ENCODE results near the gene PPP1R7.

PPP1R7 gene

DNA sequence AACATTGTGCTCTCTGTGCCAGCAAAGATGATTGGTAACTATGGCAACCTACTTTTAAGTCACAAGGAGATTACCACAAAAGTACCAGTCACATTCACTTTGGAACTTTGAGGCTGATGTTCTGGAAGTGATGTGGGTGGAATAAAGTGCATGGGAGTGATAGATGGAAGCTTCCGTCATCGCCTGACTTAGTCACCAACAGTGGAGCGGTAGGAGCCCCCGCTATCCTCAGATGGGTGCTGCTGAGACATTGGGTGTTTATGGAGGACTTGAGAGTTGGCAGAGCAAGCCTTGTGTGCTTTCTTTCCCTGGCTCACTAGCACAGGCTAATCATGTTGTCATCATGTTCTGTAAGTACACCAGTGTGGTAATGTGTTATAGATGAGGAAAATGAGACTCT is 4.6 kb downstream of the PPP1R7 start:
- TF ChIP-seq RAD21 (IDR thresholded peaks at IDR 0.05; ENCODE audit: low read depth) = no peak
- no peak for TF ChIP-seq TAF1 (IDR thresholded peaks at IDR 0.05; ENCODE audit: low read depth)
- no peak for TF ChIP-seq CREB1 (IDR thresholded peaks at IDR 0.05; ENCODE audit: low read depth)
- no peak for TF ChIP-seq FOXM1 (IDR thresholded peaks at IDR 0.05; ENCODE audit: borderline replicate concordance, low read depth)
- no peak for TF ChIP-seq EGR1 (IDR thresholded peaks at IDR 0.05)
- TF ChIP-seq, protein P1, sequence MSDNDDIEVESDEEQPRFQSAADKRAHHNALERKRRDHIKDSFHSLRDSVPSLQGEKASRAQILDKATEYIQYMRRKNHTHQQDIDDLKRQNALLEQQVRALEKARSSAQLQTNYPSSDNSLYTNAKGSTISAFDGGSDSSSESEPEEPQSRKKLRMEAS (IDR thresholded peaks at IDR 0.05) = no peak
- TF ChIP-seq EP300 (IDR thresholded peaks at IDR 0.05; ENCODE audit: borderline replicate concordance) = no peak
- TF ChIP-seq, protein P2, sequence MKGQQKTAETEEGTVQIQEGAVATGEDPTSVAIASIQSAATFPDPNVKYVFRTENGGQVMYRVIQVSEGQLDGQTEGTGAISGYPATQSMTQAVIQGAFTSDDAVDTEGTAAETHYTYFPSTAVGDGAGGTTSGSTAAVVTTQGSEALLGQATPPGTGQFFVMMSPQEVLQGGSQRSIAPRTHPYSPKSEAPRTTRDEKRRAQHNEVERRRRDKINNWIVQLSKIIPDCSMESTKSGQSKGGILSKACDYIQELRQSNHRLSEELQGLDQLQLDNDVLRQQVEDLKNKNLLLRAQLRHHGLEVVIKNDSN (IDR thresholded peaks at IDR 0.05) = no peak
- TF ChIP-seq NFIC (IDR thresholded peaks at IDR 0.05) = no peak
- TF ChIP-seq YY1 (IDR thresholded peaks at IDR 0.05; ENCODE audit: low read depth) = no peak
- TF ChIP-seq, protein P3, sequence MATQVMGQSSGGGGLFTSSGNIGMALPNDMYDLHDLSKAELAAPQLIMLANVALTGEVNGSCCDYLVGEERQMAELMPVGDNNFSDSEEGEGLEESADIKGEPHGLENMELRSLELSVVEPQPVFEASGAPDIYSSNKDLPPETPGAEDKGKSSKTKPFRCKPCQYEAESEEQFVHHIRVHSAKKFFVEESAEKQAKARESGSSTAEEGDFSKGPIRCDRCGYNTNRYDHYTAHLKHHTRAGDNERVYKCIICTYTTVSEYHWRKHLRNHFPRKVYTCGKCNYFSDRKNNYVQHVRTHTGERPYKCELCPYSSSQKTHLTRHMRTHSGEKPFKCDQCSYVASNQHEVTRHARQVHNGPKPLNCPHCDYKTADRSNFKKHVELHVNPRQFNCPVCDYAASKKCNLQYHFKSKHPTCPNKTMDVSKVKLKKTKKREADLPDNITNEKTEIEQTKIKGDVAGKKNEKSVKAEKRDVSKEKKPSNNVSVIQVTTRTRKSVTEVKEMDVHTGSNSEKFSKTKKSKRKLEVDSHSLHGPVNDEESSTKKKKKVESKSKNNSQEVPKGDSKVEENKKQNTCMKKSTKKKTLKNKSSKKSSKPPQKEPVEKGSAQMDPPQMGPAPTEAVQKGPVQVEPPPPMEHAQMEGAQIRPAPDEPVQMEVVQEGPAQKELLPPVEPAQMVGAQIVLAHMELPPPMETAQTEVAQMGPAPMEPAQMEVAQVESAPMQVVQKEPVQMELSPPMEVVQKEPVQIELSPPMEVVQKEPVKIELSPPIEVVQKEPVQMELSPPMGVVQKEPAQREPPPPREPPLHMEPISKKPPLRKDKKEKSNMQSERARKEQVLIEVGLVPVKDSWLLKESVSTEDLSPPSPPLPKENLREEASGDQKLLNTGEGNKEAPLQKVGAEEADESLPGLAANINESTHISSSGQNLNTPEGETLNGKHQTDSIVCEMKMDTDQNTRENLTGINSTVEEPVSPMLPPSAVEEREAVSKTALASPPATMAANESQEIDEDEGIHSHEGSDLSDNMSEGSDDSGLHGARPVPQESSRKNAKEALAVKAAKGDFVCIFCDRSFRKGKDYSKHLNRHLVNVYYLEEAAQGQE (IDR thresholded peaks at IDR 0.05; ENCODE audit: low read depth) = no peak
- TF ChIP-seq TCF12 (IDR thresholded peaks at IDR 0.05; ENCODE audit: low read depth) = no peak
- no peak for TF ChIP-seq CEBPB (IDR thresholded peaks at IDR 0.05)
- no peak for TF ChIP-seq TEAD4 (IDR thresholded peaks at IDR 0.05)
- no peak for TF ChIP-seq ZBTB7A (IDR thresholded peaks at IDR 0.05; ENCODE audit: low read depth)

DNA sequence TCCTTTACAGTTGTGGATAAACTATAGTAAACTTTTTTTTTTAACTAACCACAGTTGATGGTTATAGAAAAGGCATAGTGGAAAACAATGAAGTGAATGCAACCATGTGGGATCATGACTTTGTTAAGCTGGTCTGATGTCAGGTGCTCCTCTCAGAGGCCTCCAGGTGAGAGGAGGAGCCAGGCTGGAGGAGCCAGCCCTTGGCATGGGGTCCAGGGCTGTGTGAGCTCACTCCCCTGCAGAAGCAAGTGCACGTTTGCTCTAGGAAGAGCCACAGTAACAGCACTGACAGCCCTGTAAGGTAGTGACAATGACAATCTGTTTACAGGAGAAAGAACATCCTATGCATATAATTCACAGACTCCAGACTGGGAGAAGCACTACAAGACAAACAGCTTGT is 5.7 kb downstream of the PPP1R7 start:
- TF ChIP-seq EP300 (IDR thresholded peaks at IDR 0.05; ENCODE audit: borderline replicate concordance) = no peak
- TF ChIP-seq YY1 (IDR thresholded peaks at IDR 0.05; ENCODE audit: low read depth) = no peak
- no peak for TF ChIP-seq TCF12 (IDR thresholded peaks at IDR 0.05; ENCODE audit: low read depth)
- no peak for TF ChIP-seq TEAD4 (IDR thresholded peaks at IDR 0.05)
- TF ChIP-seq CREB1 (IDR thresholded peaks at IDR 0.05; ENCODE audit: low read depth) = no peak
- TF ChIP-seq NFIC (IDR thresholded peaks at IDR 0.05) = no peak
- TF ChIP-seq CEBPB (IDR thresholded peaks at IDR 0.05) = no peak
- TF ChIP-seq, protein P2 (IDR thresholded peaks at IDR 0.05) = no peak
- TF ChIP-seq FOXM1 (IDR thresholded peaks at IDR 0.05; ENCODE audit: borderline replicate concordance, low read depth) = no peak
- TF ChIP-seq, protein P3 (IDR thresholded peaks at IDR 0.05; ENCODE audit: low read depth) = no peak
- TF ChIP-seq TAF1 (IDR thresholded peaks at IDR 0.05; ENCODE audit: low read depth) = no peak
- TF ChIP-seq, protein P1 (IDR thresholded peaks at IDR 0.05) = no peak

DNA sequence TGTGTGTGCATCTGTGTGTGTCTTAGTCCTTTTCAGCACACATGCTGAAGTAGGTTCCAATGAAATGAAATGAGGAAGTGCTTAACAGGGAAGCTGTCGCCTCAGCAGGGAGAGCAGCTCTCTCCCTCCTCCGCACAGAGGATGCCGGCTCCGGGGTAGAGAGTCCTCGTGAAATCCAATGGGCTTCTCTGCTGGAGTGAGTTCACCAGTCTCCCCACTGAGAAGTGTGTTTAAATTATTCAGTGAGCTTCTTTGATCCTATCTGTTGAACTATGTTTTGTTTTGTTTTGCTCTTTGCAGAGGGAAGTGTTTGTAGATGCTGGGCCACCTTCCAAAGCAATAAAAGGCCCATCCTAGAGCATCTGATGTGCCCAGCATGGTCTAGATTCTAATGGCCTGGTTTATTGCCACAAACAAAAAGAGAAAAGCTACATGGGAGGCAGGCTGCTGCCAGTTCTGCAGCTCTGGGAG is 6.7 kb downstream of the PPP1R7 start:
- TF ChIP-seq RAD21 (IDR thresholded peaks at IDR 0.05; ENCODE audit: low read depth) (no peak), NFIC (IDR thresholded peaks at IDR 0.05) (no peak), ZBTB7A (IDR thresholded peaks at IDR 0.05; ENCODE audit: low read depth) (no peak), CEBPB (IDR thresholded peaks at IDR 0.05) (no peak)
- TF ChIP-seq, protein P1 (IDR thresholded peaks at IDR 0.05) = no peak

DNA sequence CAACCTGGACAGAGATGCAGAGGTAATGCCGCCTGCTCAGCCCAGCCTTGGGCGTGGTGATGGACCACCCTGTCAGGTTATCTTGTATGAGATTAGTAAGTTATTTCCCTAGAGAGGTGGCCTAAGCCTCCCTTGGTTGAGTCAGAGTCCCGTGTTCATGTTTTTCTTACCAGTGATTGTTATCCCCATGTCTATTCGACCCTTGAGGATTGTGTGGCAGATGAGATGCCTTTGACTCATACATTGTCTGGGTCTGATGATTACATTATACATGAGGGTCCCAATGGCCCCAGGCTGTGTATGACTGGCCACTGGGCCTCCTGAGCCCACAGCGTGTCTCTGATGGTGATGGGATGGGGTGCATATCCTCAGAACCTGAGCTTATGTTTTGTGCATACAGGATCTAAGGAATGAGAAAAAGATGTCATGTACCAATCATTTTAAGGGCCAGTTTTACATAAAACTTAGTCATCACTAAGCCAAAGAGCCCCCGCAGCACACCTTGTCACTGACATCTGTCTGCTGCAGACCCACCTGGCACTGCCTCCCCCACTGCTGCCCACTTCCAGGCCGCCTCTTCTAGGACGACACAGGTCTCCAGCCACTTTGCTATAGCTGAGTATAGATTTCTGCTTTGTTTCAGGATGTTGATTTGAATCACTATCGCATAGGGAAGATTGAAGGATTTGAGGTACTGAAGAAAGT is 7.7 kb downstream of the PPP1R7 start:
- TF ChIP-seq TEAD4 (IDR thresholded peaks at IDR 0.05) = no peak
- TF ChIP-seq, protein P2 (IDR thresholded peaks at IDR 0.05) = no peak
- TF ChIP-seq, protein P3 (IDR thresholded peaks at IDR 0.05; ENCODE audit: low read depth) = no peak
- no peak for TF ChIP-seq EGR1 (IDR thresholded peaks at IDR 0.05)
- no peak for TF ChIP-seq CREB1 (IDR thresholded peaks at IDR 0.05; ENCODE audit: low read depth)
- TF ChIP-seq YY1 (IDR thresholded peaks at IDR 0.05; ENCODE audit: low read depth) = no peak
- no peak for TF ChIP-seq CEBPB (IDR thresholded peaks at IDR 0.05)
- no peak for TF ChIP-seq NFIC (IDR thresholded peaks at IDR 0.05)
- no peak for TF ChIP-seq ZBTB7A (IDR thresholded peaks at IDR 0.05; ENCODE audit: low read depth)
- TF ChIP-seq, protein P1 (IDR thresholded peaks at IDR 0.05) = no peak
- TF ChIP-seq FOXM1 (IDR thresholded peaks at IDR 0.05; ENCODE audit: borderline replicate concordance, low read depth) = no peak

All from Ishikawa (cell line).